Peyer's patch (tissue), 4 donors: Measurements from ENCODE around the gene PCK2.

Source experiments
- CTCF ChIP-seq, 6 experiments: fragments of 450-650 bp in 4 of 6; fragments of 200-600 bp in 2 of 6; sonication (generic) in 1 of 6; IDR thresholded peaks; one replicate each; pipeline ENCODE4 v1.5.1; 2017 to 2019; ENCODE audit warnings: antibody characterized with exemption in 6 of 6, mild to moderate bottlenecking in 3 of 6, moderate library complexity in 1 of 6
- POLR2A ChIP-seq, 2 donors: fragments of 450-650 bp; IDR thresholded peaks; one replicate each; pipeline ENCODE4 v1.5.1; 2017; ENCODE audit warnings: antibody characterized with exemption in 2 of 2, mild to moderate bottlenecking in 2 of 2, moderate library complexity in 2 of 2

- TF ChIP-seq CTCF (IDR thresholded peaks at IDR 0.05) (no peak), POLR2A (IDR thresholded peaks at IDR 0.05) (no peak)
Measured at GRCh38 chr14:24069411-24069735, 24.7 kb upstream of the PCK2 start.
